HCEC 1CT (cell line): ENCODE measurements around the gene FBXL7.

ENCODE experiments used
- DNase-seq: peaks from one replicate; pipeline ENCODE4 v3.0.0-alpha.2; 2017

FBXL7 gene

GRCh38 chr5:15680455-15680854, 180.5 kb downstream of the FBXL7 start:
- DNase-seq = no peak

- DNase-seq = no peak
Observed at GRCh38 chr5:15682122-15682521, 182.1 kb downstream of the FBXL7 start.

GRCh38 chr5:15682566-15682965, 182.6 kb downstream of the FBXL7 start:
- DNase-seq = no peak

- peak; percentile 53 for DNase-seq
Observed at GRCh38 chr5:15683332-15683731, 183.4 kb downstream of the FBXL7 start.

- DNase-seq = no peak
Observed at GRCh38 chr5:15687401-15687800, 187.4 kb downstream of the FBXL7 start.

GRCh38 chr5:15689836-15690235, 189.9 kb downstream of the FBXL7 start:
- no peak for DNase-seq

- DNase-seq = no peak
Observed at GRCh38 chr5:15690611-15691010, 190.6 kb downstream of the FBXL7 start.

GRCh38 chr5:15691521-15691920, 191.5 kb downstream of the FBXL7 start:
- peak; percentile 7 for DNase-seq

GRCh38 chr5:15692706-15693381, 192.9 kb downstream of the FBXL7 start:
- no peak for DNase-seq

- DNase-seq = no peak
Observed at GRCh38 chr5:15693382-15693728, 193.4 kb downstream of the FBXL7 start.

- no peak for DNase-seq
Observed at GRCh38 chr5:15693933-15694332, 194.0 kb downstream of the FBXL7 start.

- DNase-seq = peak; percentile 48
Observed at GRCh38 chr5:15694696-15695214, 194.8 kb downstream of the FBXL7 start.

- DNase-seq = peak; percentile 79
Observed at GRCh38 chr5:15695215-15695731, 195.3 kb downstream of the FBXL7 start.

- DNase-seq = no peak
Observed at GRCh38 chr5:15700373-15700772, 200.4 kb downstream of the FBXL7 start.

- peak; percentile 73 for DNase-seq
Observed at GRCh38 chr5:15702102-15702501, 202.1 kb downstream of the FBXL7 start.

- no peak for DNase-seq
Observed at GRCh38 chr5:15703901-15704300, 203.9 kb downstream of the FBXL7 start.

- DNase-seq = peak; percentile 18
Observed at GRCh38 chr5:15704397-15704947, 204.5 kb downstream of the FBXL7 start.

GRCh38 chr5:15707631-15708030, 207.7 kb downstream of the FBXL7 start:
- DNase-seq = no peak

- no peak for DNase-seq
Observed at GRCh38 chr5:15711892-15712291, 211.9 kb downstream of the FBXL7 start.

- no peak for DNase-seq
Observed at GRCh38 chr5:15715535-15715934, 215.6 kb downstream of the FBXL7 start.

- DNase-seq = no peak
Observed at GRCh38 chr5:15715967-15716366, 216.0 kb downstream of the FBXL7 start.

- DNase-seq = peak; percentile 54
Observed at GRCh38 chr5:15717001-15717400, 217.0 kb downstream of the FBXL7 start.

- DNase-seq = no peak
Observed at GRCh38 chr5:15718421-15719179, 218.6 kb downstream of the FBXL7 start.

- DNase-seq = no peak
Observed at GRCh38 chr5:15719784-15720183, 219.8 kb downstream of the FBXL7 start.
